ENCODE measurements around the gene TMA7B. TPM values are rescaled to one million over a fixed set of nuclear protein-coding genes. Genes with fewer than 3 reads are reported as not detected.
"Not testable (repeated sequence)": the region's sequence is repeated elsewhere in the genome, so short reads cannot be mapped to it uniquely, and the experiment has no call there.

The TMA7B gene
- total RNA-seq, 1 donor from 2014 or later = not detected

DNA sequence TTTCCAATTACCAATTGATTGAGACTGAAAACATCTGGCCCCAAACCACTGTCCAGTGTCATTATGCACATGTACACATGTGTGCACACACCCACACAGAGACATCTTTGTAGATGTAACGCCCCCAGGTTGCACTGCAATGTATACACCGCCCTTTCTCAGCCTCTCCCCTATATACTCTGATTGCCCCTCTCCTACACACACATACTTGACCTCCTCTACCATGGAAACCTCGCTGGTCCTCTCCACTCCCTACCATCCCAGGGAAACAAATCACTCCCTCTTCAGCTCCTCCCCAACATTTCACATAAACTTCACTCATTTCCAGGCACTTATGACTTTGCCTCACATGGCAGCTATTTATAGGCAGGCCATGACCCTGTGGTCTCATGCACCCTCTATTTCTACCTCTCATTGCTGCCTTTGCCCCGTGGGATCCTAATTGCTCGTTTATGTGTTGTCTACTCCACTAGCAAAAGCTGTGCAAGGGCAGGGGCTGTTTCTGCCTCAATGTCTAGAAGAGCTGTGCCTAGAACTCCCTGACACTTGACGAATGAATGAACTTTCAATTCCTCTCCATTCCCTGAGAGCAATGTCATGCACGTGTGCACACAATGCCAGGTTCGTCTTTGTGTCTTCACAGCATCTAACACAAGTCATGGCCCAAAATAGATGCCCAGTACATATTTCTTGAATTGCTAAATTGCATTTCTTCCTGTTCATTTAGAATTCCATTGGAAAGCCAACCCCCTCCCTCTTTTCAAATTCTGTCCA, 10.0 kb upstream of the TMA7B start:
- Mint-ChIP-seq H3K27ac (no peak overlapping the region), H3K4me1 (ENCODE audit: unreplicated experiment) (peaks cover 48% of the 10 kb centered on the region)

GRCh38 chr22:39951603-39952293, 8.4 kb upstream of the TMA7B start:
- peaks cover 37% of the 10 kb centered on the region for H3K4me1 Mint-ChIP-seq (ENCODE audit: unreplicated experiment)
- not testable (repeated sequence) for H3K36me3 Mint-ChIP-seq; H3K9me3 Mint-ChIP-seq; DNase-seq (ENCODE audit: extremely low spot score, unreplicated experiment); H3K4me3 Mint-ChIP-seq; H3K27ac Mint-ChIP-seq
- H3K27me3 Mint-ChIP-seq = peaks cover 14% of the 10 kb centered on the region

More for the DNA sequence above, 10.0 kb upstream of the TMA7B start:
- no peaks in the 10 kb centered on the region for H3K36me3 Mint-ChIP-seq
- H3K27me3 Mint-ChIP-seq = peaks cover 14% of the 10 kb centered on the region
- no peak for DNase-seq (ENCODE audit: extremely low spot score, unreplicated experiment)
- no peaks in the 10 kb centered on the region for H3K9me3 Mint-ChIP-seq
- TF ChIP-seq, protein P1, sequence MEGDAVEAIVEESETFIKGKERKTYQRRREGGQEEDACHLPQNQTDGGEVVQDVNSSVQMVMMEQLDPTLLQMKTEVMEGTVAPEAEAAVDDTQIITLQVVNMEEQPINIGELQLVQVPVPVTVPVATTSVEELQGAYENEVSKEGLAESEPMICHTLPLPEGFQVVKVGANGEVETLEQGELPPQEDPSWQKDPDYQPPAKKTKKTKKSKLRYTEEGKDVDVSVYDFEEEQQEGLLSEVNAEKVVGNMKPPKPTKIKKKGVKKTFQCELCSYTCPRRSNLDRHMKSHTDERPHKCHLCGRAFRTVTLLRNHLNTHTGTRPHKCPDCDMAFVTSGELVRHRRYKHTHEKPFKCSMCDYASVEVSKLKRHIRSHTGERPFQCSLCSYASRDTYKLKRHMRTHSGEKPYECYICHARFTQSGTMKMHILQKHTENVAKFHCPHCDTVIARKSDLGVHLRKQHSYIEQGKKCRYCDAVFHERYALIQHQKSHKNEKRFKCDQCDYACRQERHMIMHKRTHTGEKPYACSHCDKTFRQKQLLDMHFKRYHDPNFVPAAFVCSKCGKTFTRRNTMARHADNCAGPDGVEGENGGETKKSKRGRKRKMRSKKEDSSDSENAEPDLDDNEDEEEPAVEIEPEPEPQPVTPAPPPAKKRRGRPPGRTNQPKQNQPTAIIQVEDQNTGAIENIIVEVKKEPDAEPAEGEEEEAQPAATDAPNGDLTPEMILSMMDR (conservative IDR thresholded peaks at IDR 0.05) = no peak
- H3K4me3 Mint-ChIP-seq = peak overlapping the region; percentile 28

DNA sequence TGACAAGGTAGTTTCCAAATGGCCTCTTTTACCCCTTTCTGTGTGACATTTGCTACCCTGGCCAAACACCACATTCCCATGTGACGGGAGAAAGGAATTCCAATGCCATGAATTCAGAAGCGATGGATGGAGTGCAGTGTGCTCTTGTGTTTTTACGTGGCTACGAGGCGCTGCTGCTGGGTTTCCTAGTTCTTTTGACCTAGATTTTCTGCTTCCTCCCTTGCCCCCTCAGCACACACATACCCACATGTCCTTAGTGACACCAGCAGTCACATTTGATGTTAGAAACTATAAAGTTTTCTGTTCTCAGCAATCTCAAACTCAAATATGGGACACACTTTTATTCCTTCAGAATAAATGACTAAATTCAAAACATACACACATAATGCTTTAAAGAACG, 7.8 kb upstream of the TMA7B start:
- H3K27ac Mint-ChIP-seq = no peak overlapping the region
- no peaks in the 10 kb centered on the region for H3K9me3 Mint-ChIP-seq
- peaks cover 37% of the 10 kb centered on the region for H3K4me1 Mint-ChIP-seq (ENCODE audit: unreplicated experiment)

DNA sequence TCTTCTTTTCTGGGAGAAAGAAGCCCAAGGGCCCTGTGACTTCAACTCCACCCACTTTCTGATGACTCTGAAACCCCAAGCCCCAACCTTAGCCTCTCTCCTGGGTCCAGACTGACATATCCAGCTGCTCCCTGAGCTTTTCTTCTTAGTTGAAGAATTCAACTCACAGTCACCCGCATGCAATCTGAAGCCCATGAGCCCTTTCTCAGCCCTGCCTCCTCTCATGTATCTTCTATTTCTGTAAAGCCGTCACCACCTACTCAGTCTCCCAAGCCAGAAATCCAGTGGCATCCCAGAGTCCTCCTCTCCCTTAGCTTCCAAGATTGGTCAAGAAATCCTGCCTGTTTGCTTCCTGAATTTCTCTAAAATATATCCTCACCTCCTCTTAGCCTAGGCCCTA, 7.1 kb upstream of the TMA7B start:
- H3K9me3 Mint-ChIP-seq = no peaks in the 10 kb centered on the region
- no peak overlapping the region for H3K27ac Mint-ChIP-seq
- H3K4me1 Mint-ChIP-seq (ENCODE audit: unreplicated experiment) = peaks cover 40% of the 10 kb centered on the region

More for the DNA sequence above, 7.8 kb upstream of the TMA7B start:
- H3K4me3 Mint-ChIP-seq = no peak overlapping the region
- DNase-seq (ENCODE audit: extremely low spot score, unreplicated experiment) = no peak
- TF ChIP-seq, protein P1 (conservative IDR thresholded peaks at IDR 0.05) = no peak
- H3K27me3 Mint-ChIP-seq = peaks cover 14% of the 10 kb centered on the region
- H3K36me3 Mint-ChIP-seq = no peaks in the 10 kb centered on the region

GRCh38 chr22:39954584-39955055, 5.6 kb upstream of the TMA7B start:
- Mint-ChIP-seq H3K27me3 (peaks cover 12% of the 10 kb centered on the region), H3K4me1 (ENCODE audit: unreplicated experiment) (peaks cover 37% of the 10 kb centered on the region), H3K4me3 (no peak overlapping the region), H3K27ac (no peak overlapping the region), H3K36me3 (no peaks in the 10 kb centered on the region), H3K9me3 (no peaks in the 10 kb centered on the region)
- no peak for DNase-seq (ENCODE audit: extremely low spot score, unreplicated experiment)
- TF ChIP-seq, protein P1 (conservative IDR thresholded peaks at IDR 0.05) = no peak

More for the DNA sequence above, 7.1 kb upstream of the TMA7B start:
- peaks cover 14% of the 10 kb centered on the region for H3K27me3 Mint-ChIP-seq
- DNase-seq (ENCODE audit: extremely low spot score, unreplicated experiment) = no peak
- H3K36me3 Mint-ChIP-seq = no peaks in the 10 kb centered on the region
- TF ChIP-seq, protein P1 (conservative IDR thresholded peaks at IDR 0.05) = no peak
- H3K4me3 Mint-ChIP-seq = no peak overlapping the region

- Mint-ChIP-seq H3K27me3 (peaks cover 11% of the 10 kb centered on the region), H3K36me3 (no peaks in the 10 kb centered on the region), H3K9me3 (no peaks in the 10 kb centered on the region), H3K4me1 (ENCODE audit: unreplicated experiment) (peaks cover 32% of the 10 kb centered on the region), H3K27ac (peak overlapping the region; percentile 44), H3K4me3 (no peak overlapping the region)
- no peak for DNase-seq (ENCODE audit: extremely low spot score, unreplicated experiment)
- TF ChIP-seq, protein P1 (conservative IDR thresholded peaks at IDR 0.05) = no peak
Observed at GRCh38 chr22:39955675-39956074, 4.5 kb upstream of the TMA7B start.
